ENCODE measurements around the gene ITPR1.
A peak's percentile ranks its signal among the peaks of the same experiment; 100 is the strongest.

ITPR1 gene

DNA sequence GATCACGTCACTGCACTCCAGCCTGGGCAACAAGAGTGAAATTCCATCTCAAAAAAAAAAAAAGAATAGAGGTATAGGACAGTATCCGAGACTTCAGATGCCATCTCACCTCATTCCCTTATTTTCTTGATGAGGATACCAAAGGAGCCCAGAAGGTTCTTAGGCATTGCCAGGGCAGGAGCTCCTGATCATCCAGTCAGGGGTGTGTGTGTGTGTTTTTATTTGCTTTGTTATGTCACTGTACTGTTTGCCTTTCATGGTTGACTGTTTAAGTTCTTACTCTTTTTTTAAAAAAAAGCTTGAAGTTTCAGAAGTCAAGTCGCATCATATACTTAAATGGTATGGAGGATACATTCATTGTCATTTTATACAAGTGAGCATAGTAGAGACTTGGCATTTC lies 346.1 kb downstream of the ITPR1 start:
- DNase-seq = no peak

DNA sequence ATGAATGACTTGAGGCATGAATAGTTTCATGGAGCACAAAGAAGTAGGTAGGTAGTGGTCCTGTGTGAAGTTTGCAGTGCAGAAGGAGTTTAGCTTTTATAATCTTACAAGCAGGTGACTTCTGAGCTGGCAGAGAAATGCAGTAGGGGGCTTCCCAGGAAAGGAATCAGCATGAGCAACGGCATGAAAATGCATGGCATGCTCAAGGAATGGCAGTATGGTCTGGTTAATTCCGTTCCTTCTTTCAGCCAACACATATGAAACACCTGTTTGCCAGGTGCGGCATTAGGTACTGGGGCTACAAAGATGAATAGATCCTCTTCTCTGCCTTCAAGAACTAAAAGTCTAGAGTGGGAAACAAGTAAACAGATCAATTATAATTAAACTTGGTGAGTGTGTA lies 348.1 kb downstream of the ITPR1 start:
- DNase-seq = no peak

DNA sequence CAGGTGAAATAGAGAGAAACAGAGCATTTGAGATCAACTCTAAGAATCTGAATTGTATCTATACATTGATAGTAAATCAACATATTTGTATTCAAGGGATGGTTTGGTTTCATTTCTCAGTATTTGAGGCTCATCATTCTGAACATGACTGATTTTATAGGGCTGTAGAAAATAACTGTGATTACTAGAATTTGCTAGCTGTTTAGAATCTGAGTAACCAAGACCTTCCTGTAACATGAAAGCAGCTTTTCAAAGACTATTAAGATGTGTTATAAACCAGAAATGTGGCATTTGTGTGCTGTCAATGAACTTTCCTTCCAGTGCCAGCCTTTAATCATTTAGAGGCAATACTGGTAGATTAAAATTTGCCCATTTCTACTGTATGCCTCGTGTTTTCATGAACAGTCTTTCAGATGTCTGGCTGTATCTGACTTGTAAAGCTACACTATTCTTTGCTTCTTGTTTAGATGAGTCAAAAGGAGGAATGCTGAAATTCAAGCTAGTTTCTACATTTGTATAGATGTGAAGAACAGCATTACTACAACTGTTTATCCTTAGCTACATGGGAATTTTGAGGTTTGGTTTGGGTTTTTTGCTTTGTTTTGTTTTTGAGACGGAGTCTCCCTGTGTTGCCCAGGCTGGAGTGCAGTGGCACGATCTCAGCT lies 348.8 kb downstream of the ITPR1 start:
- DNase-seq = no peak

DNA sequence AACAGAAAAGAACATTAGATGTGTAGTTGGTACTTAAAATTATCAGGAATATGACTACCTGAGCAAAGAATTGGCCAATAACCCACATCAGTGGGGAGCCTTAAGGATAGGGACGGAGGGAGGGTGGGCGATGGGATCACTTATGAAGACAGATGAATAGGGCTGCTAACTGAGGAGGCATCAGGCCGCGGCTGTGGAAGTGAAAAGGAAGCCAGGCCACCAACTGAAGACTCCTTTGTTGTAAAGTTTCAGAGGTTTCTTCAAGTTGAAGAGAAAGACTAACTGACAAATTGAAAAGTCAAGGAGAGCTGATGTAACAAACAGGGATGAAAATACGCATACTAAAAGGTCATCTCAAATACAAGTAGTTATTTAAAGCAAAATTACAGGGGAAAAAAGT lies 350.5 kb downstream of the ITPR1 start:
- DNase-seq = no peak

DNA sequence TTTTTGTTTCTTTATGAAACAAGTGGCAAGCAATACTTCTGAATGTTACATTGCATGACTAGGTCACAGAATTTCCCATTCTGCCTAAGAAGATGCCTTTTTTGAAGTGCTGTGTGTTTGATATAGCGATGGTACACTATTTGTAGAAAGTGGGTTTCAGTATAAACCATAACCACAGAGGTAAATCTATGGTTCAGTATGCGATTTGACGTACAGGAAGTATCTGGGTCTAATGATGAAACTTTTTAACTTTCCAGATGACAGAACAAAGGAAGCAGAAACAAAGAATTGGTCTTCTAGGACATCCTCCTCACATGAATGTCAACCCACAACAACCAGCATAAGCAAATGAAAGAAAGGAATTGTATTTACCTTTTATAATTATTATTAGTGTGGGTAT lies 352.7 kb downstream of the ITPR1 start:
- peak in 3 of 6 experiments; percentile 55 to 70 (median 63) for DNase-seq

DNA sequence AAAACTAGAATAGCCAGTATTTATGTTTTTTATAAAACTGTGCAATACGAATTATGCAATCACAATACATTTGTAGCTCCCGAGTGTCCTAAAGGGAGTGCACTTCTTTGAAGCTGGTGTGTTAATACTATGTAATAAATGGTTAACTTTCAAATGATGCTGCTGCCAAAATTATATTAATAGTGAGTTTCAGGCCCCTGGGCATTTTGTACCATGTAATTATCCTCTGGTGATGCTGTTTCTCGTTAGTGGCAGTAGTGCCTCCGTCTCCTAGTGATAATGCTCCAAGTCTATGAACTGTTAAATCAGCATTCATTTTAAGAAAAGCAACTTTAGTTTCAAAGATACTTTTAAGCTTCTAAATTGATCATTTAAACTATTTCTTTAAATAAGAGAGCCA lies 353.4 kb downstream of the ITPR1 start:
- DNase-seq = no peak

- no peak for DNase-seq
These were observed 355.2 kb downstream of the ITPR1 start for GRCh38 chr3:4848176-4848825.

- DNase-seq = no peak
These were observed 356.0 kb downstream of the ITPR1 start for GRCh38 chr3:4849136-4849535.

DNA sequence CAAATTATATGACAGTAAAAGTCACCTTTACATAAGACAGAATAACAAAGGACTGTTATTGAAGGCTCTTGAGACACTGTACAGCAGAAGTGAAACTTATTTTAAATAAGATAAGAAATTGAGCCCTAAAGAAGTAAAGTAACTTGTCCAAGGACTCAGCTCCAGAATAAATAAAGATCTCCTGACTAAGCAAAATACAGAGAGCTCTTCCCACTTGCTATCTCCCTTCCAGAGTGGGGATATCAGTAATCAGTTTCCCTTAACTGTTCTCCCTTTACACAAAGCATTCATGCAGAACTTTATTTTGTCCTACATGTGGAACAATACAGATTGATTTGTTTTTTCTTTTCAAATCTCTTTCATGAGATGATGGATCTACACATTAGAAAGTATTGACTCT lies 356.6 kb downstream of the ITPR1 start:
- no peak for DNase-seq

DNA sequence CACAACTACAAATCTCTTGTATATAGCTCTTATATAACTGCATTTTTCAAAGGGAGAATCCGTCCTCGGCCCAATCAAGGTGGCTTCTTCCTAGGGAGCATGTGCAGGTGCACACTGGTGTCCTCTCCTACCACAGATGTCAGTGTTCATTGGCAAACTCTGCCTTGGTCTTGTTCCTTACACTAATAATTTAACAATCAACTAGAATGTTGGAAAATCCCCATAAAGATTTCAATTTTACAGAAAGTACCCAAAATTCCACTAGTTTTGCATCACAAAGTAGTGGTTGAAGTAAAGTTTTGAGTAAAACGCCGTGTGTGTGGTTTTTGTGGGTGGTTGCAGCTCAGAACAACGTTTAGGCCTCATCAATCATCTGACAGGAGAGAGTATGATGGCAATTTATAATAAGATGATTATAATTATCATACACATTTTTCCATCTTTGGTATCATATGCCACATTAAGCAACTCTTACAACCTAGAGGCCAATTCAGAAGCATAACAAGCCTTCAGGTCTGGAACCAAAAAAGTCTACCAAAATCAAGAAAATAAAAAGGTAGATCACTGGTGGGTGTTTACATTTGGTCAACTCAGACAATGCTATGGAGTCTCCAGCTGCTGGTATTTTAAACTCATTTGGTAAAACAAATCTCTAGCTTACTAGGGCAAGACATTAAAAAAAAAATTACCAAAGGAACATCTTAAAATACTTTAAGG lies 357.2 kb downstream of the ITPR1 start:
- peak in 2 of 6 experiments; percentile 6 to 27 for DNase-seq

- peak in 3 of 6 experiments; percentile 20 to 46 (median 42) for DNase-seq
These were observed 357.7 kb downstream of the ITPR1 start for GRCh38 chr3:4850928-4851265.

DNA sequence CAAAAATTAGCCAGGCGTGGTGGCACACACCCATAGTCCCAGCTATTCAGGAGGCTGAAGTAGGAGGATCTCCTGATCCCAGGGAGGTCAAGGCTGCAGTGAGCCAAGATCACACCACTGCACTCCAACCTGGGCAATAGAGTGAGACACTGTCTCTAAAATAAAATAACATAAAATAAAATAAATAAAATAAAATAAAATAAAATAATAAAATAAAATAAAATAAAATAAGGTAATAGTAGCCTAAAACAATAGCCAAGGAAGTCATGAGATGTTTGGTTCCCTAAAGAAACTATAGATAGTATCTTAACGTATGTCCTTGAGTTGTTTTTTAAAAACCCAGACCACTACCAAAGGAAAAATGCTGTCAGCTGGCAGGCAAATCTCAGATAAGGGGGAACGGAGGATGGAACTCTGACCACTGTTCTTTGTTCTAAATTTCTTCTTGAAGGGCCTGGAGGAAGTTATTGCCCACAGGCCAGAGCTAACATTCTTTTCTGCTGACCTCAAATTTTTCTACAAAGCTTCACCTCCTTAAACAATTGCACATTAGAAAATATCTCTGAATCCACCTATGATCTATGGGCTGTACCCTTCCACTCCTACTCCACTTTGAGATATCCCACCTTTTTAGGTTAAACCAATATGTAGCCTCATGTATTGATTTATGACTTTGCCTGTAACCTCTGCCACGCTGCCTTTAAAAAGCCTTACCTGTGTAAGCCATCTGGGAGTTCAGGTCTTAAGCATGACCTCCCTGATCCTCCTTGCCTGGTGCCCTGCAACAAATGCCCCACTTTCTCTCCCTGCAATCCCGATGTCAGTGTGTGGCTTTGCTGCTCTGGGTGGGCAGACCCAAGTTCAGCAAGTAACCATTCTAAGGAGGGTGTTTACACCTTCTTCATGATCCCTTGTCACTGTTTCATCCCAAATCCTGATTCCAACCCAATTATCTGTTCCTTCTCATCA lies 359.9 kb downstream of the ITPR1 start:
- DNase-seq = no peak

DNA sequence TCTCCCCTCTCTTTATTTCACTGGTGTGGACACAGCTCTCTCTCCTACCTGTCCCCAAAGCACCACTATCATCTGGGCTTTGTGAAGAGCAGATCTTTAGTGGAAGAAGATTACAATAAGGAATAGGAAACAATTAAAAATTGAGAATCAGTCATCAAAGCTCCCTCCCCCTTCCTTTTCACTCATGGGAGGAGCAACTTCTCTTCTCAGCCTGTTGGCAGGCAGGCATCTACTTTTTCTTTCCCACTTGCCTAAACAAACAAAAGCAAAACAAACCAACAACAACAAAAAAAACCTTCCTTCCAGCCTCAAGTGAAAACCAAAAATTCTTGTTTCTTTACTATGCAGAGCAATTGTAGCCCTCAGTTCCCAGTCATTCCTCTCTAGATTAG lies 360.6 kb downstream of the ITPR1 start:
- no peak for DNase-seq

GRCh38 chr3:4855676-4856075 lies 362.5 kb downstream of the ITPR1 start:
- no peak for DNase-seq

- no peak for DNase-seq
These were observed 363.0 kb downstream of the ITPR1 start for GRCh38 chr3:4856136-4856535.

DNA sequence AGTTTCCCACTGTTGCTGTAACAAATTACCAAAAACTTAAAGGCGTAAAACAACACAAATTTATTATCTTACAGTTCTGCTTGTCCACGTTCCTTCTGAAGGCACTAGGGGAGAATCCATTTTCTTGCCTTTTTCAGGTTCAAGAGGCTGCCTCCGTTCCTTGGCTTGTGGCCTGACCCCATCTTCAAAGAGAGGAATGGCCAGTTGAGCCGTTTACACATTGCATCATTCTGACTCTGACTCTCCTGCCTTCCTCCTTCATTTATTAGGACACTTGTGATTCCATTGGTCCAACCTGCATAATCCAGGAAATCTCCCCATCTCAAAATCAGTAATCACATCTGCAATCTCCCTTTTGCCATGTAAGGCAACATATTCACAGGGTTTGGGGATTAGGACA lies 363.4 kb downstream of the ITPR1 start:
- DNase-seq = no peak

DNA sequence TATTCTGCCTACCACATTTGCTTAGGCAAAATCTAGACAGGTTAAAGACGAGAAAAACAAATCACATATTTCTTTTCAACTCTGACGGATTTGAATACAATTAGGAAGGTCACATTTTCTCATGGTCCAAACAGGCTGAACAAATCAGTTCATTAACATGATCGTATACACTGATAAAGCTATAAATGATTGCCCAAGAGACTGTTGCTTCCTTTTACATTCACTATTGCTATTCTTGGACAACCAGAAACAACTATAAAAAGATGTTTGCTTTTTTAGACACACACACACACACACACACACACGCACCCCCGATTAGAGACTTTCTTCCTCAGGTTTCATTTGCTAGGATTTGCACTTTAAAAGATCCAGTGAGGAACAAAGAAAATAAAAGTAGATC lies 363.8 kb downstream of the ITPR1 start:
- no peak for DNase-seq

GRCh38 chr3:4859788-4860187 lies 366.6 kb downstream of the ITPR1 start:
- no peak for DNase-seq

DNA sequence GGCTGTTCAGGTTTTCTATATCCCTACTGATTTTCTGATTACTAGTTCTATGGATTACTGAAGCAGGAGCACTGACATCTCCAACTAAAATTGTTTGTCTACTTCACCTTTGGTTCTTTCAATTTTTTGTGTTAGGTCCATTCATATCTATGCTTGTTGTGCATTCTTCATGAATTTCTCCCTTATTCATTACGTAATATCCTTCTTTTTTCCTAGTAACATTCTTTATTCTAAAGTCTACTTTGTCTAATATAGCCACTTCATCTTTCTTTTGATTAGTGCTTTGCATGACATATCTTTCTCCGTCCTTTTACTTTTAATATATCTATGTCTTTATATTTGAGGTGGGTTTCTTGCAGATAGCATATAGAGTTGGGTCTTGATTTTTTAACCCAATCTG lies 369.8 kb downstream of the ITPR1 start:
- no peak for DNase-seq

- no peak for DNase-seq
These were observed 371.4 kb downstream of the ITPR1 start for GRCh38 chr3:4864503-4864902.

- DNase-seq = no peak
These were observed 372.6 kb downstream of the ITPR1 start for GRCh38 chr3:4865714-4866113.

DNA sequence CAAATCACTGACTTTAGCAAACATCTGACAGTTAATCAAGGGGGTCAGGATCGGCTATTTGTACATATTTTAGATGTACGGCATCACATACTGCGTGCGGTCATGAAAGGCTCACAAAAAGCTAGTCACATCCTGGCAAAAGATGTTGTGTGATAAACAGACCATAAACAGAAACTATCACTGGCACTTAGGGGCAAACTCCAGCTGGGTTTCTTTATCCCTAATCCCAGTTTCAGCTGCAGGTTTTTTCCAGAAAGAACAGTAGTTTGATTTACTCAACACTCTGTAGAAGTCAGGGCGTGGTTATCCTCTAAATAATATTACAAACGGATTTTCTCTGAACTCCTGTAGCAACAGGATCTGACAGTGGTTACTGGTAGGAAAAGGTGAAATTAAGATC lies 373.7 kb downstream of the ITPR1 start:
- DNase-seq = no peak

DNA sequence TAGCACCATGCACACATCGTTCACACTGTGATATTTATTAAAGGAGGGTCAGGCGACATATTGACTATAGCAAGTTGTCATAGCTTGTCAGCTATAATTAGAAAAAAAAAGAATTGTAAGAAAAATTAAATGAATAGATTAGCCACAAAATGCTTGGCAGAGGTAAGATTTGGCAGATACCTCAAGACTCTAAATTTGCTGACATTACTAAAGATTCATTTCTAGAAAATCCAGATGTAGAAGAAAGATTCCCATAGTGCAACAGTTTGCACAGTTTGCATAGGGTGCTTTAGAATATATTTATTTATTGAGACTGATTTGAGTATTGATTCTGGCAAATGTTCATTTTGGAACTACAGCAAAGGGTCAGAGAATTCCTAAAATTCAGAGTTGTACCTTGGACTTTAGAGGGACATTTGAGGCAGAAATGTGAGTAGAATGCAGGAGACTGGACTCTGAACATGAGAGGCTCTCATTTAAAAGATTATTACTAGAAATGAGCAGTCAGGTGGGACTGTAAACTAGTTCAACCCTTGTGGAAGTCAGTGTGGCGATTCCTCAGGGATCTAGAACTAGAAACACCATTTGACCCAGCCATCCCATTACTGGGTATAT lies 384.1 kb downstream of the ITPR1 start:
- no peak for DNase-seq
